ENCODE measurements around the gene IFT122.
A peak's percentile ranks its signal among the peaks of the same experiment; 100 is the strongest.

The IFT122 gene

GRCh38 chr3:129559565-129560079, 119.6 kb downstream of the IFT122 start:
- no peak for DNase-seq

- DNase-seq = peak; percentile 3
Observed at GRCh38 chr3:129560269-129560787, 120.3 kb downstream of the IFT122 start.

- no peak for DNase-seq
Observed at GRCh38 chr3:129560911-129561594, 121.0 kb downstream of the IFT122 start.

GRCh38 chr3:129561619-129562248, 121.7 kb downstream of the IFT122 start:
- no peak for DNase-seq

GRCh38 chr3:129562803-129563202, 122.8 kb downstream of the IFT122 start:
- DNase-seq = no peak

- no peak for DNase-seq
Observed at GRCh38 chr3:129563332-129563731, 123.3 kb downstream of the IFT122 start.

GRCh38 chr3:129563850-129564535, 124.0 kb downstream of the IFT122 start:
- no peak for DNase-seq

GRCh38 chr3:129564981-129565644, 125.1 kb downstream of the IFT122 start:
- no peak for DNase-seq

- no peak for DNase-seq
Observed at GRCh38 chr3:129565902-129566301, 125.9 kb downstream of the IFT122 start.

- no peak for DNase-seq
Observed at GRCh38 chr3:129567176-129567705, 127.2 kb downstream of the IFT122 start.

- DNase-seq = no peak
Observed at GRCh38 chr3:129567939-129568338, 127.9 kb downstream of the IFT122 start.

- DNase-seq = no peak
Observed at GRCh38 chr3:129569856-129570255, 129.8 kb downstream of the IFT122 start.

All from NCI-H526 treated with DMSO at 0.1 percent for 48 hours (cell line).